OCI-LY1 (cell line): ENCODE data around the gene SEMA3B.
"Not testable (repeated sequence)": the region's sequence is repeated elsewhere in the genome, so short reads cannot be mapped to it uniquely, and the experiment has no call there.

Experiments used
- H2AFZ ChIP-seq: fragments of 200-600 bp; sonication (generic), shearing (Covaris generic); 2 replicates; pipeline ENCODE4 v1.6.0; 2014; ENCODE audit warnings: antibody characterized with exemption, mild to moderate bottlenecking, low read length
- H3F3A ChIP-seq: fragments of 200-600 bp; sonication (generic), shearing (Covaris generic); 2 replicates; pipeline ENCODE4 v1.6.0; 2014; ENCODE audit warnings: mild to moderate bottlenecking, antibody characterized with exemption, low read length, moderate library complexity; ENCODE audit not compliant: insufficient read depth
- H3K27ac ChIP-seq: fragments of 200-600 bp; sonication (generic); 2 replicates; pipeline ENCODE4 v1.5.1; 2014; ENCODE audit warnings: low read length, mixed run types, mild to moderate bottlenecking, low read depth; ENCODE audit not compliant: poor library complexity, severe bottlenecking
- H3K27me3 ChIP-seq: fragments of 200-600 bp; sonication (generic); 2 replicates; pipeline ENCODE4 v1.6.0; 2014; ENCODE audit warnings: antibody characterized with exemption, mild to moderate bottlenecking, low read length, moderate library complexity; ENCODE audit not compliant: insufficient read depth
- H3K36me3 ChIP-seq: fragments of 200-600 bp; sonication (generic); 2 replicates; pipeline ENCODE4 v1.6.1; 2014; ENCODE audit warnings: mild to moderate bottlenecking, antibody characterized with exemption, low read length, moderate library complexity, mixed read lengths; ENCODE audit not compliant: insufficient read depth
- H3K4me1 ChIP-seq: fragments of 200-600 bp; sonication (generic); 2 replicates; pipeline ENCODE4 v1.5.1; 2014; ENCODE audit warnings: mild to moderate bottlenecking, low read length, moderate library complexity; ENCODE audit not compliant: insufficient read depth, severe bottlenecking
- H3K4me2 ChIP-seq: fragments of 200-600 bp; sonication (generic), shearing (Covaris generic); 2 replicates; pipeline ENCODE4 v1.6.1; 2014; ENCODE audit warnings: low read length
- H3K4me3 ChIP-seq: fragments of 200-600 bp; sonication (generic); 2 replicates; pipeline ENCODE4 v1.5.1; 2014; ENCODE audit warnings: low read length, low read depth, mild to moderate bottlenecking, mixed read lengths; ENCODE audit not compliant: poor library complexity, severe bottlenecking
- H3K79me2 ChIP-seq: fragments of 200-600 bp; shearing (Covaris generic); 2 replicates; pipeline ENCODE4 v1.6.1; 2016; ENCODE audit warnings: mixed run types, low read length, mixed read lengths; ENCODE audit not compliant: insufficient read depth
- H3K9ac ChIP-seq: fragments of 200-600 bp; sonication (generic), shearing (Covaris generic); 2 replicates; pipeline ENCODE4 v1.6.1; 2014; ENCODE audit warnings: mild to moderate bottlenecking, low read length, mixed read lengths
- H3K9me2 ChIP-seq: fragments of 200-600 bp; sonication (generic), shearing (Covaris generic); 2 replicates; pipeline ENCODE4 v1.6.1; 2014; ENCODE audit warnings: low read depth, mild to moderate bottlenecking, low read length, mixed read lengths
- H3K9me3 ChIP-seq: fragments of 200-600 bp; shearing (Covaris generic); 2 replicates; pipeline ENCODE4 v1.6.1; 2014; ENCODE audit warnings: low read length, mixed read lengths
- H4K20me1 ChIP-seq: fragments of 200-600 bp; sonication (generic), shearing (Covaris generic); 2 replicates; pipeline ENCODE4 v1.6.0; 2016; ENCODE audit warnings: mild to moderate bottlenecking, low read length; ENCODE audit not compliant: insufficient read depth
- EZH2 ChIP-seq: fragments of 200-600 bp; sonication (generic), shearing (Covaris generic); IDR thresholded peaks from 2 replicates; pipeline ENCODE4 v1.8.0; 2017; ENCODE audit warnings: borderline replicate concordance, mixed run types, mild to moderate bottlenecking, antibody characterized with exemption, low read length, moderate library complexity, mixed read lengths
- TF ChIP-seq, protein P1 (sequence below): fragments of 200-600 bp; sonication (generic), shearing (Covaris generic); IDR thresholded peaks from 2 replicates; pipeline ENCODE4 v1.5.1; 2017; ENCODE audit warnings: mild to moderate bottlenecking, antibody characterized with exemption, low read length, moderate library complexity, mixed read lengths

SEMA3B gene

DNA sequence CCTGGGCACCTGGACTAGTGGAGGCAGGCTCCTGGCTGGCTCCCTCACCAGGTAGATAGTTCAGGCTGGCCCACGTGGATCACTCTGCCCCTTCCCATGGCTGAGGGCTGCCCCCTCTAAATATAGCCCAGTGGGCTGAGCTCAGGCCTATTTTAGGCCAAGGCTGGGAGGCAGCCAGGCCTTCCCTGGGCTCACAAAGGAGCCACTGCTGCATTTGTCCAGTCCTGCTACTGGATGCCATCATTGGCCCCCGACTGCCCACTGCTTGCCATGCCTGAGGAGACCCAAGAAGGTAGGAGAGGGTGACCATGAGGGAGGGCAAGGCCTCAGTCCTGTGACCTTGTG lies 9.9 kb downstream of the SEMA3B start, which contains the start of gene LSMEM2:
Gene LSMEM2 (plus strand): TSS at position 208 of the 345 bp plus-strand sequence. CDS start 27 bp downstream, at position 235.
- H4K20me1 ChIP-seq: no peaks in the 10 kb centered on the region
- H3F3A ChIP-seq: no peaks in the 10 kb centered on the region
- H2AFZ ChIP-seq: no peak within 1 kb of the TSS
- no peak within 1 kb of the TSS for H3K4me2 ChIP-seq
- no peaks in the 10 kb centered on the region for H3K79me2 ChIP-seq
- no peaks in the 10 kb centered on the region for H3K36me3 ChIP-seq
- no peak within 1 kb of the TSS for H3K4me3 ChIP-seq
- no peak within 1 kb of the TSS for H3K27ac ChIP-seq
- H3K9ac ChIP-seq: no peak within 1 kb of the TSS
- no peaks in the 10 kb centered on the region for H3K27me3 ChIP-seq
- TF ChIP-seq EZH2: no peak
- TF ChIP-seq, protein P1, sequence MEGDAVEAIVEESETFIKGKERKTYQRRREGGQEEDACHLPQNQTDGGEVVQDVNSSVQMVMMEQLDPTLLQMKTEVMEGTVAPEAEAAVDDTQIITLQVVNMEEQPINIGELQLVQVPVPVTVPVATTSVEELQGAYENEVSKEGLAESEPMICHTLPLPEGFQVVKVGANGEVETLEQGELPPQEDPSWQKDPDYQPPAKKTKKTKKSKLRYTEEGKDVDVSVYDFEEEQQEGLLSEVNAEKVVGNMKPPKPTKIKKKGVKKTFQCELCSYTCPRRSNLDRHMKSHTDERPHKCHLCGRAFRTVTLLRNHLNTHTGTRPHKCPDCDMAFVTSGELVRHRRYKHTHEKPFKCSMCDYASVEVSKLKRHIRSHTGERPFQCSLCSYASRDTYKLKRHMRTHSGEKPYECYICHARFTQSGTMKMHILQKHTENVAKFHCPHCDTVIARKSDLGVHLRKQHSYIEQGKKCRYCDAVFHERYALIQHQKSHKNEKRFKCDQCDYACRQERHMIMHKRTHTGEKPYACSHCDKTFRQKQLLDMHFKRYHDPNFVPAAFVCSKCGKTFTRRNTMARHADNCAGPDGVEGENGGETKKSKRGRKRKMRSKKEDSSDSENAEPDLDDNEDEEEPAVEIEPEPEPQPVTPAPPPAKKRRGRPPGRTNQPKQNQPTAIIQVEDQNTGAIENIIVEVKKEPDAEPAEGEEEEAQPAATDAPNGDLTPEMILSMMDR: no peak
- no peaks in the 10 kb centered on the region for H3K9me2 ChIP-seq
- no peaks in the 10 kb centered on the region for H3K4me1 ChIP-seq
- no peaks in the 10 kb centered on the region for H3K9me3 ChIP-seq

DNA sequence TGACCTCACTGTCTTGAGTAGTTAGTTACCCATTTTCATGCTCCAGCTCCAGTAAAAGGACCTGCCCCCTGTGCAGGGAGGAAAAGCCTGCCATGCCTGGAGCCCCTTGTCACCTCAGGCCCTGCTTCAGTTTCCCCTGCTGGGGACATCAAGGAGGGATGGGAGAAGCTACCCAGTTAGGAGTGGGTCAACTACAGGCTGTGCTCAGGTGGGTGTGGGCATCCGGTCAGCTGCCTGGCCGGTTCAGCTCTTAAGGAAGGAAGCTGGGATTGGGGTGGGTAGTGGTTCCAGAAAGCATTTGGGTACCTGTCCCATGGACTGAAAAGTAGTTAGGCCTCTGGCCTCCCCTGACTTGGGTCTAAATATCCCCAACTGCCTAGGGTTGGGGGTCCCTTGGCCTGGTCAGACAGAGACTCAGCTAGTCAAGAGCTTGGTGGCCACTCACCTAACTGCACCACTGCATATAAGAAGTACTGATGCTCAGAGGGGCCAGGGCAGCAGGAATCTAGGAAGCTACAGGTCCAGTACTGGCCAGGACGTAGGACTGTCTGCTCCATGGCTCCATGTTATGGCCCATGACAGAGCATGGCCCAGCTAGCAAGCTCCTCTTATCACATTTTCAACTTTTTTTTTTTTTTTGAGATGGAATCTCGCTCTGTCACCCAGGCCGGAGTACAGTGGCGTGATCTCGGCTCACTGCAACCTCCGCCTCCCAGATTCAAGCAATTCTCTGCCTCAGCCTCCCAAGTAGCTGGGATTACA lies 10.5 kb downstream of the SEMA3B start:
- no peaks in the 10 kb centered on the region for H3K9me2 ChIP-seq
- H3K9me3 ChIP-seq: no peaks in the 10 kb centered on the region
- H4K20me1 ChIP-seq: no peaks in the 10 kb centered on the region
- H3K79me2 ChIP-seq: no peaks in the 10 kb centered on the region
- H3K36me3 ChIP-seq: no peaks in the 10 kb centered on the region
- no peak overlapping the region for H3K4me2 ChIP-seq
- no peak overlapping the region for H3K9ac ChIP-seq
- no peak for TF ChIP-seq EZH2
- TF ChIP-seq, protein P1: no peak
- no peaks in the 10 kb centered on the region for H3K27me3 ChIP-seq
- H2AFZ ChIP-seq: no peak overlapping the region
- H3F3A ChIP-seq: no peaks in the 10 kb centered on the region
- H3K4me1 ChIP-seq: no peaks in the 10 kb centered on the region
- no peak overlapping the region for H3K4me3 ChIP-seq
- H3K27ac ChIP-seq: no peak overlapping the region

DNA sequence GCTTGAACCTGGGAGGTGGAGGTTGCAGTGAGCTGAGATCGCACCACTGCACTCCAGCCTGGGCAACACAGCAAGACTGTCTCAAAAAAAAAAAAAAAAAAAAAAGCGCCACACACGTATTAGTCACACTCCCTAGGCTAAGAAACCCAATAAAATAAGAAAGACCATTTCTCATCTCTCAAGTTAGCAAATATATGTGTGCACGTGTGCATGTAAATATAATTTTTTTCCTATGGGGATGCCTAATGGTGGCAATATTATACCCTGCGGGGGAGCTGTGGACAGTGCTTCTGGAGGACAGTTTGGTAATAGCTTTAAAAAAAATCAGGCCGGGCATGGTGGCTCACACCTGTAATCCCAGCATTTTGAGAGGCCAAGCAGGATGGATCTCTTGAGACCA lies 15.2 kb downstream of the SEMA3B start:
- H3K9me3 ChIP-seq, H3K27me3 ChIP-seq, H3K4me3 ChIP-seq, H3F3A ChIP-seq, H2AFZ ChIP-seq, H3K9me2 ChIP-seq, H3K9ac ChIP-seq, H4K20me1 ChIP-seq, H3K4me1 ChIP-seq, H3K27ac ChIP-seq, H3K4me2 ChIP-seq, H3K79me2 ChIP-seq: not testable (repeated sequence)
- H3K36me3 ChIP-seq: peaks cover 33% of the 10 kb centered on the region
